ENCODE data around the gene PTDSS2. TPM values are rescaled to one million over a fixed set of nuclear protein-coding genes. Genes with fewer than 3 reads are reported as not detected.

Gene PTDSS2
- total and polyA plus RNA-seq, 2 of the 13 experiments (the other 11 are each of a cell fraction or from before 2014, with no cell fraction given) = 21.7 to 26.4 TPM

DNA sequence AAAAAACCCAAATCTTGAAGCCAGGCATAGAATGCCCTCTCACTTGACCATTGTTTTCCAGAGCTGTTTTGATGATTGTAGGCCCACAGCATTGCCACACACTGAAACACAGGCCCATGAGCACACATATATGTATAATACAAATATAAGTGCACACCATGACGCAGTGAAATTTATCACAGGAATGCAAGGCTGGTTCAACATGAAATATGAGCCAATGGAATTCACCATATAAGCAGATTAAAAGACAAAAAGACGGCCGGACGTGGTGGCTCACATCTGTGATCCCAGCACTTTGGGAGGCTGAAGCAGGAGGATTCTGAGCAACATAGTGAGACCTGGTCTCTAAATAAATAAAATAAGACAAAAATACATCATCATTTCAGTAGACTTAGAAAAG lies 66.3 kb downstream of the PTDSS2 start:
- no TSS peak for BruUV-seq (replicated peaks)
- 98% methylated on average over 4 of the region's 4 CpGs for WGBS (ENCODE audit: low lambda C conversion rate)
- CTCF ChIA-PET (ENCODE audit: low intra/inter-chr PET ratio, low total read pairs) = no interaction called here
- POLR2A ChIA-PET = no interaction called here
- FAIRE-seq (no peak), DNase-seq (ENCODE audit: low spot score) (no peak), ATAC-seq (no peak)
- Histone ChIP-seq H3K27me3 (ENCODE audit: control insufficient read depth in 1 of 2, insufficient read depth in 2 of 2, low read length in 2 of 2) (no peaks in the 10 kb centered on the region), H3K79me2 (ENCODE audit: insufficient read depth, low read length) (no peaks in the 10 kb centered on the region), H3K9me3 (ENCODE audit: low read length) (no peaks in the 10 kb centered on the region), H4K20me1 (ENCODE audit: insufficient read depth, low read length) (no peaks in the 10 kb centered on the region), H3K27ac (ENCODE audit: extremely low read length, insufficient read depth, low read length) (no peak overlapping the region), H3K4me3 (replicated peaks in 1 of 3; ENCODE audit: insufficient read depth in 1 of 3, low read depth in 2 of 3, low read length in 3 of 3) (no peak overlapping the region), H3K9ac (ENCODE audit: insufficient read depth, low read depth, low read length) (no peak overlapping the region), H2AFZ (ENCODE audit: low read length) (no peak overlapping the region), H3K4me2 (ENCODE audit: low read depth, low read length) (no peak overlapping the region), H3K36me3 (replicated peaks in 1 of 2; ENCODE audit: control insufficient read depth in 1 of 2, insufficient read depth in 2 of 2, low read length in 2 of 2) (no peaks in the 10 kb centered on the region; a peak in 1 of 5 replicates), H3K4me1 (ENCODE audit: insufficient read depth, low read length) (peaks cover 24% of the 10 kb centered on the region)
- in situ Hi-C loops (cut with HindIII; ENCODE audit: extremely low pct_ligation_motif_present, low pct_unique_long_range_greater_than_20kb) (no loop called here), intact Hi-C loops (cut with micrococcal nuclease; ENCODE audit: unreplicated experiment) (no loop called here)
- no peak for TF ChIP-seq PHF20 (CRISPR knock-in tag; IDR thresholded peaks at IDR 0.05)
- no peak for TF ChIP-seq ZNF720 (CRISPR knock-in tag; IDR thresholded peaks at IDR 0.05)
- TF ChIP-seq ZNF619 (CRISPR knock-in tag; IDR thresholded peaks at IDR 0.05) = no peak
- TF ChIP-seq UBTF (CRISPR knock-in tag; IDR thresholded peaks at IDR 0.05) = no peak
- no peak for TF ChIP-seq PRDM15 (CRISPR knock-in tag; IDR thresholded peaks at IDR 0.05)
- TF ChIP-seq MED13 (CRISPR knock-in tag; IDR thresholded peaks at IDR 0.05) = no peak
- TF ChIP-seq KLF15 (CRISPR knock-in tag; IDR thresholded peaks at IDR 0.05; ENCODE audit: borderline replicate concordance) = no peak
